NCI-H1105 treated with DMSO at 0.1 percent for 48 hours (cell line): ENCODE data around the gene CTNNBL1.
"Not testable (repeated sequence)": the region's sequence is repeated elsewhere in the genome, so short reads cannot be mapped to it uniquely, and the experiment has no call there.

Experiments used
- DNase-seq: peaks from one replicate; lab custom pipeline; 2025; lab: John Stamatoyannopoulos, UW

Gene CTNNBL1, protein sequence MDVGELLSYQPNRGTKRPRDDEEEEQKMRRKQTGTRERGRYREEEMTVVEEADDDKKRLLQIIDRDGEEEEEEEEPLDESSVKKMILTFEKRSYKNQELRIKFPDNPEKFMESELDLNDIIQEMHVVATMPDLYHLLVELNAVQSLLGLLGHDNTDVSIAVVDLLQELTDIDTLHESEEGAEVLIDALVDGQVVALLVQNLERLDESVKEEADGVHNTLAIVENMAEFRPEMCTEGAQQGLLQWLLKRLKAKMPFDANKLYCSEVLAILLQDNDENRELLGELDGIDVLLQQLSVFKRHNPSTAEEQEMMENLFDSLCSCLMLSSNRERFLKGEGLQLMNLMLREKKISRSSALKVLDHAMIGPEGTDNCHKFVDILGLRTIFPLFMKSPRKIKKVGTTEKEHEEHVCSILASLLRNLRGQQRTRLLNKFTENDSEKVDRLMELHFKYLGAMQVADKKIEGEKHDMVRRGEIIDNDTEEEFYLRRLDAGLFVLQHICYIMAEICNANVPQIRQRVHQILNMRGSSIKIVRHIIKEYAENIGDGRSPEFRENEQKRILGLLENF

DNA sequence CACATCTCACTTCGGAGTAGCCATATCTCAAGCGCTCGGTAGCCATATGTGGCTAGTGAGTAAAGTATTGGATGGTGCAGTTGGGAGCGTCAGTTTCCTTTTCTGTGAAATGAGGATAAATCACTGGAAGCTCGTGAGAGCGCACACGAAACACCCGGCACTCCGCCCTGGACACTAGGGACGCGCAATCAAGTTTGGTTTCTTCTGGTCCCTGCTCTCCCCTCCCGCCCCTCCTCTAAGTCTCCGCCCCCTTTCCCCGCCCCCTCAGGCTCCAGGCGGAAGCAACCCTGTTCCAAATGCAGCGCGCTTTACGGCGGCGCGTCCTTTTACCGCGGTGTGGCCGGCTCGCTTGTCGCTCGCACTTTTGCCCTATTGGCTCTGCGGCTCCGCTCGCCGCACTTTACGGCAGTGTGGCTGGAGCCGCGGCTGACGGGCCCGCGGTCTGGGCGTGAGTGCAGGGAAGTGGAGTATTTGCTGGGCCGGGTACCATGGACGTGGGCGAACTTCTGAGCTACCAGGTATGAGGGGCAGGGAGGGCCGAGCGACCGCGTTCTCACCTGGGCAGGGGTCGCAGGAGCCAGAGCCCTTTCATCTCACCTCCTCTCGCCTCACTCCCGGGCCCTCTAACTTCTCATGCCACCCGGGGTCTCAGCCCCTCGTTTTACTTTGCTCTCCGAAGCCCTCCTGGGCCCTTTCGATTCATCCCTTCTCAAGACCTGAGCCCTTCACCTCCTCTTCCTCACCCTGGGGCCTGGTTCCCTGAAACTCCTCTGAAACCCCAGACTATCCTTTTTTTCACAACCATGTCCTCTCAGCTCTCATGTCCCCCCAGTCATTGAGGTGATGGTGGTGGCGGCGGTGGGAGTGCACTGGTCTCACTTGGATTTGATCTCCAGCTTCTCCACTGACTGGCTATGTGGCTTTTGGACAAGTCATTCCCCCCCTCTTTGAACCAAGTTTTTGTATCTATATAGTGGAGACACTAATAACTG, at the start of gene CTNNBL1:
Gene CTNNBL1, plus strand, starts transcription at position 396 of the 992 bp plus-strand sequence. Its CDS starts 93 bp downstream, at position 489.
- peak; percentile 96 for DNase-seq

DNA sequence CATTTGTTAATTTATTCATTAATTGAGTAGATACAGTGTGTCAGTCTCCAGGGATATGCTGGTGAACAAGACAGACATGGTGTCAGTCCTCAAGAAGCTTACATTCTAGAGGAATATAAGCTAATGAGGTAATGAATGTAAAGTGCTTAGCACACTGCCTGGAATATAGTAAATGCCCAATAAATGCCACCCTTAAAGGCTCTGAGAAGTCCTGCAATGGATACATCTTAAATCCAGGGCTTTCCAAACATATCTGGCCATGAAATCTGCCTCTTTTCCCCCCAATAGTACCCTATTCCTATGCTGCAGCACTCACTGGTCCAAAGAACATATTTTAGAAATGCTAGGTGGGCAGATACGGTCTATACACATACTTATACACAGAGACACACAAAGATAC, 49.2 kb upstream of the CTNNBL1 start:
- DNase-seq = no peak

DNA sequence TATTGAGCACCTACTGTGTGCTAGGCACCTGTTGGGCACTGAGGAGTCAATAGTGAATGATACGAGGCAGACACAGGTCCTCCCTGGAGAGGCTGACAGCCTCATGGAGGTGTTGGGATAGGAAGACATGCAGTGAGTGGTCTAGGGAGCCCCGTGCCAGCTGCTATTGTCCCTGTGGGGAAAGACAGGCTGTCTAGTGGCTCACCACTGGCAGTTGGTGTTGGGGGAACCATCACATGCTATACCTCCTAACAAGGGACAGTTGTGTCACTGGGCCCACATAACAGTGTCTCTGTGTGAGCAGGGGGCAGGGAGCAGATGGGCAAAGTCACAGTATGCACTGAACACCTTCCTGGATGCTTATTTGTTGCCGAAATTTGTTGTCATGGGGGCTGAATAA, 45.9 kb upstream of the CTNNBL1 start:
- no peak for DNase-seq

DNA sequence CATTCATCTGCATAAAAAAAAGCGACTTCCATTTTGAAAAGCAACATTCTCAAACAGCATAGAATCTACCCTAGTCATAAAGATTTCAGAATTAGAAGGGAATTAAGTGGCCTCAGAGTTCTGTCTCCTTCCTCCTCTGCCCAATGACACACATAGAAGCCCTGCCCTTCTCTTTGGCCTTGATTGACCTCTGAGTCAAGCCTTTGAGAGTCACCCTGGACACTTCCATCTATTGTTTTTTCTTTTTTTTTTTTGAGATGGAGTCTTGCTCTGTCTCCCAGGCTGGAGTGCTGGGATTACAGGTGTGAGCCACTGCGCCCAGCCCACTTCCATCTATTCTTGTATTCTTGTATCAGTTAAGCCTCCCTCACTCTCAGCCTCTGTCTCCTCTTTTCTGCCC, 44.8 kb upstream of the CTNNBL1 start:
- no peak for DNase-seq

DNA sequence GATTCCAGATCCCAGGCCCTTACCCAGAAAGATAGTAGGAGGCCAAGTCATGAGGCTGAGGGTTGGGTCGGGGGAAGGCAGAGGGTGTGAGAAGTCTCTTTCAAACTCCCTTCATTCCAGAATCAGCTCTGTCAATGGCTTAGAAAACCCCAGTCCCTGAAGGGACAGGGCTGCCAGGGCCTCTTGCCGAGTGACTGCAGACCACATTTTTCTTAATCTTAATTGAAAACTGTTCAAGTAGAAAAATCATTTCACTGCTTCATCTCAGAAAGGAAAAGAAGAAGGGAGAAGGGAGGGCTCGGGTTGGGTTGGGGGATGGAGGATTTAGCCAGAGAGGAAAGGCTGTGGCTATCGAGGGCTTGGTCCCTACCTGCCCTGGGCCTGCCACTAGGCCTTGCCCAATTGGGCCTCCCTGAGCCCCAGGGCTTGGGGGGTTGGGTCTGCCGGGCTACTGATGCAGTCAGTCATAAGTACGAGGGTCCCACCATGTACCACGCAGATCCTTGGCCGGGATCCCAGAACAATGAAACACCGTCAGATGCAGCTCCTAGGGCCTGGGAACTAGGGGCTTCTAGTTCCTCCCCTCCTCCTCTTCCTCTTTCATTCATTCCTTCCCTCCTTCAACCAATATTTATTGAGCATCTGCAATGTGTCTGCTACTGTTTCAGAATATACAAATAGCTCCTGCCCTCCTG, 44.0 kb upstream of the CTNNBL1 start:
- no peak for DNase-seq

DNA sequence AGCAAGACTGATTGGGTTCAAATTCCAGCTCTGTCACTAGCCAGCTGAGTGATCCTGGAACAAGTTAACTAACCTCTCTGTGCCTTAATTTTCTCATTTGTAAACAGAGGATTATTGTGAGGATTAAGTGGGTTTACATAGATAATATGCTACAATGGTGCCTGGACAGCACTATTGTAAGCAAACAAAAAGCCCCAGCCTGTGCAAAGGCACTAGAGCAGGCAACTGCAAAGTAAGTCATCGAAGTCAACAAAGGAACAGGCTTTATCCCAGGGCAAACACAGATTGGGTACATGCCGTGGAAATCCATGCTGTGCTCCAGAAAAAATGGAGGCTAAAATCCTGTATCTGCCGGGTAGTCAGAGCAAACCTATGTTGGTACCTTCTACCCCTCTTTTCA, 43.2 kb upstream of the CTNNBL1 start:
- no peak for DNase-seq

DNA sequence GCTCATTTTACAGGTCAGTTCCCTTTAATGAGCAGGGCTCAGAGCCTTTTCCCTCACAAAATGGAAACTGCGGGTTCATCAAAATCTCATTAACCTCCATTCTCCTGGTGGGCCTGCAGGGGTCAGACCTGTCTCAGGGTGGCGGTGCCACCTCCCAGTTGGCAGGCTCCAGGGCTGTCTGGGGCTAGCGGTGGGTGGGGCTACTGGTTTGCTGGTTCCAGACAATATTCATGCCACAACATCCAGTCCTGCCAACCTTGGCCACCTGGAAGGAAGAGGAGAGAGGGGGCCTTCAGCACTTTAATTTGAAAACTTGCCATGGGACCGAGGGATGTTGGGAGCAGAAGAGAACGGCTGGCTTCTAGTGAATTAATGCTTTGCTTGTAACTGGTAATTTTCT, 41.9 kb upstream of the CTNNBL1 start:
- DNase-seq = peak; percentile 54

DNA sequence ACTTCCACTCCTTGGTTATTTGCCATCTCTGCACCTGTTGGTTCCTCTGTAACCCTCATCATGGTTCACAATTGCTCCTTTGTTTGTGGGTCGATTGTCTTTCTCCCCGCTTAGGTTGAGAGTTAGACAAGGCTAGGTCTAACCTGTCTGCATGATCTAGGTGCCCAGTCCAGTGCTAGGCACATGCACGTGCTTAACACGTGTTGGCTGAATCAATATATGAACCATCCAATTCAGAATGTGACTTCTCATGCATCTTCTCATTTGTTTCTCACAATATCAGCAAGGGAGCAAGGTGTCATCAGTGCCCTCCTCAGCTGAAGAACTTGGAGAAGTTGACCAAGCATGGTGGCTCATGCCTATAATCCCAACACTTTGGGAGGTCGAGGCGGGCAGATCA, 36.9 kb upstream of the CTNNBL1 start:
- DNase-seq = no peak

DNA sequence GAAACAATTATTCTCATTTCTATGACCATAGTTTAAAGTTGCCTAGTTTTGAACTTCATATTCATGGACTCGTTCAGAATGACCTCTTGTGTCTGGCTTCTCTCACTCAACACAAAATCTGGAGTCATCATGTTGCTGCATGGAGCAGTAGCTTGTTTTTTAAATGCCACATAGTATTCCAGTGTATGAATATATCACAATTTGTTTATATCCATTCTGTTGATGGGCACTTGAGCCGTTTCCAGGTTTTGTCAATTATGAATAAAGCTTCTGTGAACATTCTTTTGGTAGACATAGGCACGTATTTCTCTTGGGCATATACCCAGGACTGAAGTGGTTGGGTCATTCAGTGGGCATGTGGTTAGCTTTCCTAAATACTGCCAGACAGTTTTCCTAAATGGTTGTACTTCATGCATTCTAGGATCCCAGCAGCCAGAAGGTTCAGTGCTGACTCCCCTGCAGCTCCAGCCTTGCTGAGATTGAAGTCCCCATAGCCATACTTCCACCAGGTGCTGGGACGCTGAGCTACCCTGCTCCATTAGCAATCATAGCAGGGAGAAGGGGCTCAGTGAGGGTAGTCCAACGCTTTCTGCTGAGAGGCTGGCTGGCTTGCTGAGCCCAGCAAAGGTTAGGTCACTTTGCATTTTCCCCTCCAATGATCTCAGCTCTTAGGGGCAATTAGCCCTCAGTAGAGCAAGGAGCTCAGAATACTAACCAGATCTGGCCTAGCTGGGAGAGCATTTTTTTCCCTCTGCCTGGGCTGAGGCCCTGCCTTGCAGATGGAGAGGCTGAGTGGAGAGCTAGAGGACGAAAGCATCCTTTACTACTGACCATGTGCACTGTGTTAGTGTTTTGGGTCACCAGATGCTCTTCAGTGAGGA, 35.7 kb upstream of the CTNNBL1 start:
- no peak for DNase-seq

DNA sequence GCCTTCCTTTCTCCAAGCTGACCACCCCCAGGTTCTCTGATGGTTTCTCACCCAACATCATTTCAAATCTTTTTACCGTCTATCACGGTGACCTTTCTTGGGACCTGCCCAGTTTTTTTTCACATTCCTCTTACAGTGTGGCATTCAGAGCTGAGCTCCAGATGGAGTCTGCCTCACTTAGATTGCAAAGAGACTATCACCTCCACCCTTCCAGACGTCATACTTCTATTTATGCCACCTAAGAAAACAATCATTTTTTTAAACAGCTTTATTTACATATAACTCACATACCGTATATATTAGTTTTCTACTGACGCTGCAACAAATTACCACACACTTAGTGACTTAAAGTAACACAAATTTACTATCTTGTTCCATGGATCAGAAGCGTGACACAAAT, 32.3 kb upstream of the CTNNBL1 start:
- no peak for DNase-seq

DNA sequence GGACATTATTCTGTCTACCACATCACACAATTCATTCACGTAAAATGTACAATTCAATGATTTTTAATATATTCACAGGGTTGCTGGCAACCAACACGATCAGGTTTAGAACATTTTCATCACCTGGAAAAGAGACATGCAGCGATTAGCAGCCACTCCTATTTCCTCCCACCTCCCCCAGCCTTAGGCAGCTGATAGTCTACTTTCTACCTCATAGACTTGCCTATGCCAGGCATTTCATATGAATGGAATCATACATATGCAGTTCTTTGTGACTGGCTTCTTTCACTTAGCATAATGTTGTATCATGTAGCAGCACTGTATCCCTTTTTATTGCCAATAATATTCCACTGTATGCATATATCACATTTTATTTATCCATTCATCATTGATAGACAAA, 31.5 kb upstream of the CTNNBL1 start:
- no peak for DNase-seq

DNA sequence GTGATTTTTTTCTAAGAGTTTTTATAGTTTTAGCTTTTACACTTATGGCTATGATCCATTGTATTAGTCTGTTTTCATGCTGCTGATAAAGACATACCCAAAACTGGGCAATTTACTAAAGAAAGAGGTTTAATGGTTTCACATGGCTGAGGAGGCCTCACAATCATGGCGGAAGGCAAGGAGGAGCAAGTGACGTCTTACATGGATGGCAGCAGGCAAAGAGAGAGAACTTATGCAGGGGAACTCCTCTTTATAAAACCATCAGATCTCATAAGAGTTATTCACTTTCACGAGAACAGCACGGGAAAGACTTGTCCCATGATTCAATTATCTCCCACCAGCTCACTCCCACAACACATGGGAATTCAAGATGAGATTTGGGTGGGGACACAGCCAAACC, 29.2 kb upstream of the CTNNBL1 start:
- not testable (repeated sequence) for DNase-seq

DNA sequence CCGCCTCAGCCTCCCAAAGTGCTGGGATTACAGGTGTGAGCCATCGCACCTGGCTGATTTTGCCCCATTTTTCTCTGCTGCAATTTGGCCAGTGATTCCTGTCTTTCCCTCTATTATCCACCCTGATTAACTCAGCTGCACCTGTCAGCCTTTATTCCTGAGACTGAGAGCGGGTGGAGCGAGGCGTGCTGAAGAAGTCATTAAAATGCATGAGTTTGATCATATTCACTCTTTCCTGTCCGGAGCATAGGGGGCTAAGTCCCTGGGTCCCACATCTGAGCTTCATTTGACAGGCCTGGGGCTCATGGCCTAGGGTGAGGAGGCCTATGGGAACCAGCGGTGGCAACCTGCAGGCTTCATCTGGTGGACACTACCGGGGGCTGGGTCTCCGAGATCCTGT, 25.7 kb upstream of the CTNNBL1 start:
- DNase-seq = no peak

DNA sequence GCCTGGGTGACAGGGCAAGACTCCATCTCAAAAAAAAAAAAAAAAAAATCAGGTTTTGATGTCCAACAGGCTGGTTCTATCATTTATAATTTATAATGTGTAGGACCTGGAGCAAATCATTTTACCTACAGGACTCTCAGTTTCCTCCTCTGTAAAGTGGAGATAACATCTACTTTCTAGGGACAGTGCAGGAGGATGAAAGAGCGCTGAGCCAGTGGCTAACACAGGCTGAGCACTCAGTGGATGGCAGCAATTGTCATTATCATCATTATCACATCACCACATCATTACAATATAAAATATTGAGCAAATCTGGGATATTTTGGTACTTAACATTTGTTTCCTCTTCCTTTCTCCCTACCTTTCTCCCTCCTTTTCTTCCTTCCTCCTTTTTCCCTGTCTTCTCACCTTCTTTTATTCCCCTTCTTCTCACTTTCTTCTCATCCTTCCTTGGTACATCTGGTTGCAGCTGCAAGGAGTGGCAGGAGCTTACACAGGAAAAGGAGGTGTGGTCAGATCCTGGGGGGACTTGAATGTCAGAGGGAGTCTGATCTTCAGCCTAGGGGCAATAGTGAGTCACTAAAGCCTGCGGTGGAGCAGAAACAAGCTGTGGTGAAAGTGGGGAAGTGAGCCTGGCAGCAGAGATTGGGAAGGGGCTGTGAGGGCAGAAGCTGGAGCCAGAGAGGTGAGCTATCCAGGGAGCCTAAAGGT, 24.6 kb upstream of the CTNNBL1 start:
- DNase-seq = no peak

DNA sequence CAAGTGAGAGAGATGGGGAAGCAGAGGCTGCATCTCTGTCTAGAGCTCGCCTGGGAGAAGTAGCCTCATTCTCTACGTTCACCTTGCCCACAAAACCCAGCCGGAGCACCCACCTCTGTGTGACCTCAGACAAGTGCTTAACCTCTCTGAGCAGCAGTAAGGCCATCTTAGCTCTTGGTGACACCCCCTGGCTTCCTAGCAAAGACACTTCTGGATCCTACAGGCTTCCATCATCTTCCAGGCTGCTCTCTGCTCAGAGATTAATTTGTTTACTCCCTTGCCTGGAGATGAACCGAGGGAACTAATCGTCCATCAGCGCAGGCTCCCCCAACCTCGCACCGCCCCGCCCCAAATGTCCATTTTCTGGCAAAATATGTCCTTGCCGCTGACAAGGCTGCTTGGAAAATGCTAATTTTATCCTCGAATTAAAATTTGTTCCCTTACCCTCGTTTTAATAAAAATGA, 24.0 kb upstream of the CTNNBL1 start:
- no peak for DNase-seq

DNA sequence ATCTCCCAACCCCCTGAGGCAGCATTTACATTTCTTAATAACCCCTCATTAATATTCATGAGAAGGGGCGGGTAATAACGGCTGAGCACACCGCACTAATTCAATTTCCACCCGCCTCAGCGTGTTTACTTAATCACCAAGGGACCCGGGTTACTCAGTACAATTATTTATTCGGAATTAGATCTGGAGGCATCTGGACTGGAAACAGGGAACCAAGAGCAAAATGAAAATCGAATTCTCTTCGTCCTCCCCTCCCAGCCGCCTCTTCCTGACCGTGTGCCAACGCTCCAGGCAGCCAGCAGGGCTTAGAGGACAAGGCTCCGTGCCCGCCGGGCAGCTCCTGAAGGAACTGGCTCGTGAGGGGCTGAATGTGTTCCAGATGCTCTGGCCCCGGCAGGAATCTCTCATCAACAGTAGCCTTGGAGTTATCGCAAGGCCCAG, 23.5 kb upstream of the CTNNBL1 start:
- peak; percentile 49 for DNase-seq

DNA sequence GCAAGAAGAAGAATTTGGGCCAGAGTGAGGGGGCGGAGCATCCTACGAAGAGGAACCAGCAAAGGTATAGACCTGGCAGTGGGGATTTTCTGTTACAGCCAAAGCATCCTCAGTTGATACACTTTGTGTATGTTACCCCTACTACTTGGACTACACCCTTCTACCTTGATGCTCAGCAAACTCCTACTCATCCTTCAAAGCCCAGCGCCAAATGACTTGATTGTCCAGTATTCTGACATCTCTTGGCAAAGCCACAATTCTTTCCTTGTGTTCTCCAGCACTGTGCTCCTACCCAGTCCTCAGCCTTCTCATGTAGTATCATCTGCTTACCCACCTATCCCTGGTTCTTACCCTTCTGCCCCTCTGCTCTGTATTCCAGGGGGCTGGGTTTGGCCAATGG, 21.7 kb upstream of the CTNNBL1 start:
- DNase-seq = no peak

DNA sequence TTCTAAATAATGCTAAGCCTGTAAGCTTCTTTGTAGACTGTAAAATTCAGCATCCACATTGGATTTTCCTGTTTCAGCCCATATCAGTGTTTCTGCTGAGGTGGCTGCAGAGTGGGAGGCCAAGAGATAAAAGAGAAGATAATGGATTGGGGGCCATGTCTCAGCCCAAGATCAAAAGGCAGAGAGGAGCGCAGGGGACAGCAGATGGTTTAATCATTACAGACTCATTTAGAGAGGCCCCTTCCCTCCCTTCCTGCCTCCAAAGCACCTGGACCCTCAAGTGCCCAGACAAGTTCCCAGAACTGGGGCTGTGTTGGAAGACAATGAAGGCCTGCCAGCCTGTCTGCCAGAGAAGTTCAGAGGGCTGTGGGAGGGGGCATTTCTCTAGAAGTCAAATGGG, 20.4 kb upstream of the CTNNBL1 start:
- peak; percentile 87 for DNase-seq

DNA sequence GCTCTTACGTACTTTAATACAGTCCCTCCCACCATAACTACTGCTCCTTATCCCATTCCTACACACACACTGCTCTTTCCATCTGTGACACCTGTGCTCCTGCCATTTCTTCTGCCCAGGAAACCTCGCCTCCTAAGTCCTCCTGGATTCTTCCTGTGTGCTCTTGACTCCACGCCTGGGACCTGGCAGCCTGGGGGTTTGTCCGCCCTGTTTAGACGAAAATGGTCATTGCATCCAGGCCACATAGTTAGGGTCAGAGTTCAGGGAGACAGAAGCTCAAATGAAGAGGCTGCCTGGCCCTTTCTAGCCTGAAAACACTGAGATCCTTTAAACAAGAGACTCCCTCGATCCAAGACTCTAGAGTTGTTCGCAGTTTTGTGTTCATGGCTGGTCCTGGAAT, 17.4 kb upstream of the CTNNBL1 start:
- DNase-seq = no peak
